Measurements from ENCODE around the gene WDR18.

Gene WDR18

GRCh38 chr19:991174-991931 lies 7.2 kb downstream of the WDR18 start:
- DNase-seq (ENCODE audit: low read depth in 1 of 2, low spot score in 1 of 2): peak in 1 of 2 donors; percentile 44

- DNase-seq (ENCODE audit: low read depth in 1 of 2, low spot score in 1 of 2): no peak
Observed at GRCh38 chr19:991932-992669, 8.0 kb downstream of the WDR18 start.

GRCh38 chr19:992670-993055 lies 8.5 kb downstream of the WDR18 start:
- no peak for DNase-seq (ENCODE audit: low read depth in 1 of 2, low spot score in 1 of 2)

- DNase-seq (ENCODE audit: low read depth in 1 of 2, low spot score in 1 of 2): no peak
Observed at GRCh38 chr19:993361-993830, 9.3 kb downstream of the WDR18 start.

GRCh38 chr19:993831-994393 lies 9.8 kb downstream of the WDR18 start:
- no peak for DNase-seq (ENCODE audit: low read depth in 1 of 2, low spot score in 1 of 2)

- no peak for DNase-seq (ENCODE audit: low read depth in 1 of 2, low spot score in 1 of 2)
Observed at GRCh38 chr19:994516-994915, 10.4 kb downstream of the WDR18 start.

- DNase-seq (ENCODE audit: low read depth in 1 of 2, low spot score in 1 of 2): no peak
Observed at GRCh38 chr19:995051-995827, 11.1 kb downstream of the WDR18 start.

GRCh38 chr19:996051-996838 lies 12.1 kb downstream of the WDR18 start:
- peak; percentile 52 to 64 for DNase-seq (ENCODE audit: low read depth in 1 of 2, low spot score in 1 of 2)

GRCh38 chr19:998064-998463 lies 13.9 kb downstream of the WDR18 start:
- DNase-seq (ENCODE audit: low read depth in 1 of 2, low spot score in 1 of 2): no peak

- no peak for DNase-seq (ENCODE audit: low read depth in 1 of 2, low spot score in 1 of 2)
Observed at GRCh38 chr19:999379-999719, 15.2 kb downstream of the WDR18 start.

GRCh38 chr19:1000095-1000494 lies 15.9 kb downstream of the WDR18 start, which contains the start of gene GRIN3B:
GRIN3B (plus strand) TSS chr19:1000419; CDS start chr19:1000438, 19 bp downstream.
- DNase-seq (ENCODE audit: low read depth in 1 of 2, low spot score in 1 of 2): peak; percentile 30 to 40

GRCh38 chr19:1000591-1001537 lies 16.7 kb downstream of the WDR18 start:
- no peak for DNase-seq (ENCODE audit: low read depth in 1 of 2, low spot score in 1 of 2)

GRCh38 chr19:1001538-1002166 lies 17.5 kb downstream of the WDR18 start:
- DNase-seq (ENCODE audit: low read depth in 1 of 2, low spot score in 1 of 2): peak; percentile 58 to 60

- DNase-seq (ENCODE audit: low read depth in 1 of 2, low spot score in 1 of 2): no peak
Observed at GRCh38 chr19:1002600-1002999, 18.5 kb downstream of the WDR18 start.

GRCh38 chr19:1003283-1003682 lies 19.1 kb downstream of the WDR18 start:
- DNase-seq (ENCODE audit: low read depth in 1 of 2, low spot score in 1 of 2): no peak

- no peak for DNase-seq (ENCODE audit: low read depth in 1 of 2, low spot score in 1 of 2)
Observed at GRCh38 chr19:1004204-1004802, 20.2 kb downstream of the WDR18 start.

- no peak for DNase-seq (ENCODE audit: low read depth in 1 of 2, low spot score in 1 of 2)
Observed at GRCh38 chr19:1004803-1005664, 20.9 kb downstream of the WDR18 start.

Measured in activated T-helper 1 cell treated with anti-CD3 and anti-CD28 coated beads, Interleukin-2, amount 50 U/mL, for 16 hours (primary cell).